ENCODE results near the gene DCST2. TPM values are rescaled to one million over a fixed set of nuclear protein-coding genes. Genes with fewer than 3 reads are reported as not detected.

Gene DCST2
- total and polyA plus RNA-seq, 9 of the 15 experiments (the other 6 are each of a cell fraction or from before 2014, with no cell fraction given), result 0.09 to 0.49 (median 0.11) TPM; not detected in 3

GRCh38 chr1:154998818-154999570 lies 34.6 kb downstream of the DCST2 start (continued):
- TF ChIP-seq CREB3L1 (IDR thresholded peaks at IDR 0.05; ENCODE audit: borderline replicate concordance, low read depth) (no peak), ZNF140 (CRISPR knock-in tag; IDR thresholded peaks at IDR 0.05) (no peak), MYNN (IDR thresholded peaks at IDR 0.05) (peak; percentile 77), MYNN (CRISPR knock-in tag; IDR thresholded peaks at IDR 0.05) (no peak), TFAM (CRISPR knock-in tag; conservative IDR thresholded peaks at IDR 0.05) (no peak), ZNF764 (CRISPR knock-in tag; IDR thresholded peaks at IDR 0.05; ENCODE audit: low read depth) (no peak), ZNF668 (CRISPR knock-in tag; IDR thresholded peaks at IDR 0.05) (no peak), ZNF197 (CRISPR knock-in tag; IDR thresholded peaks at IDR 0.05; ENCODE audit: low read depth) (no peak), HDGF (IDR thresholded peaks at IDR 0.05) (no peak), ETV1 (tag; conservative IDR thresholded peaks at IDR 0.05; ENCODE audit: low read depth) (no peak), NR3C1 (CRISPR knock-in tag; IDR thresholded peaks at IDR 0.05) (no peak), CSDE1 (IDR thresholded peaks at IDR 0.05) (no peak), RCOR1 (IDR thresholded peaks at IDR 0.05; ENCODE audit: borderline replicate concordance in 1 of 2, low read depth in 2 of 2, low read length in 2 of 2) (peak; percentile 9 to 69; a peak in 2 of 4 replicates), CEBPB (tag; IDR thresholded peaks at IDR 0.05) (no peak), ZFPM2 (CRISPR knock-in tag; IDR thresholded peaks at IDR 0.05) (no peak), NFXL1 (CRISPR knock-in tag; IDR thresholded peaks at IDR 0.05) (no peak), MYBL2 (IDR thresholded peaks at IDR 0.05; ENCODE audit: low read depth) (no peak), MYBL2 (CRISPR knock-in tag; IDR thresholded peaks at IDR 0.05; ENCODE audit: borderline replicate concordance) (no peak), ILF3 (IDR thresholded peaks at IDR 0.05; ENCODE audit: borderline replicate concordance) (no peak), NR2C1 (IDR thresholded peaks at IDR 0.05) (no peak), NR2C1 (tag; IDR thresholded peaks at IDR 0.05) (peak; percentile 21; the same call in 1 of the 2 replicates), SMC3 (conservative IDR thresholded peaks at IDR 0.05; ENCODE audit: insufficient read depth, low read depth, low read length) (peak; percentile 74), EZH2 (IDR thresholded peaks at IDR 0.05; ENCODE audit: borderline replicate concordance, low read depth, low read length) (no peak), YBX1 (IDR thresholded peaks at IDR 0.05) (no peak), POLR2AphosphoS2 (IDR thresholded peaks at IDR 0.05; ENCODE audit: low read length) (no peak)
- TF ChIP-seq, protein P1, sequence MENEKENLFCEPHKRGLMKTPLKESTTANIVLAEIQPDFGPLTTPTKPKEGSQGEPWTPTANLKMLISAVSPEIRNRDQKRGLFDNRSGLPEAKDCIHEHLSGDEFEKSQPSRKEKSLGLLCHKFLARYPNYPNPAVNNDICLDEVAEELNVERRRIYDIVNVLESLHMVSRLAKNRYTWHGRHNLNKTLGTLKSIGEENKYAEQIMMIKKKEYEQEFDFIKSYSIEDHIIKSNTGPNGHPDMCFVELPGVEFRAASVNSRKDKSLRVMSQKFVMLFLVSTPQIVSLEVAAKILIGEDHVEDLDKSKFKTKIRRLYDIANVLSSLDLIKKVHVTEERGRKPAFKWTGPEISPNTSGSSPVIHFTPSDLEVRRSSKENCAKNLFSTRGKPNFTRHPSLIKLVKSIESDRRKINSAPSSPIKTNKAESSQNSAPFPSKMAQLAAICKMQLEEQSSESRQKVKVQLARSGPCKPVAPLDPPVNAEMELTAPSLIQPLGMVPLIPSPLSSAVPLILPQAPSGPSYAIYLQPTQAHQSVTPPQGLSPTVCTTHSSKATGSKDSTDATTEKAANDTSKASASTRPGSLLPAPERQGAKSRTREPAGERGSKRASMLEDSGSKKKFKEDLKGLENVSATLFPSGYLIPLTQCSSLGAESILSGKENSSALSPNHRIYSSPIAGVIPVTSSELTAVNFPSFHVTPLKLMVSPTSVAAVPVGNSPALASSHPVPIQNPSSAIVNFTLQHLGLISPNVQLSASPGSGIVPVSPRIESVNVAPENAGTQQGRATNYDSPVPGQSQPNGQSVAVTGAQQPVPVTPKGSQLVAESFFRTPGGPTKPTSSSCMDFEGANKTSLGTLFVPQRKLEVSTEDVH (IDR thresholded peaks at IDR 0.05; ENCODE audit: low read depth, partially characterized antibody), result no peak

All from K562 (cell line).